Breast epithelium (tissue), 3 donors: ENCODE data around the gene MAP7.

ENCODE experiments used
- CTCF ChIP-seq, 3 donors: fragments of 450-650 bp; IDR thresholded peaks; one replicate each; pipeline ENCODE4 v1.5.1; 2016 to 2017; ENCODE audit warnings: antibody characterized with exemption in 3 of 3, mild to moderate bottlenecking in 3 of 3, moderate library complexity in 3 of 3
- POLR2A ChIP-seq: fragments of 450-650 bp; IDR thresholded peaks from one replicate; pipeline ENCODE4 v1.6.1; 2016; ENCODE audit warnings: antibody characterized with exemption, mild to moderate bottlenecking, moderate library complexity
- POLR2AphosphoS5 ChIP-seq, 3 donors: sonication (generic); formaldehyde crosslinking; IDR thresholded peaks; one replicate each; pipeline ENCODE4 v1.6.1; 2017; ENCODE audit warnings: antibody characterized with exemption in 3 of 3

GRCh38 chr6:136351518-136352110 is 198.6 kb downstream of the MAP7 start:
- TF ChIP-seq CTCF (IDR thresholded peaks at IDR 0.05) (no peak), POLR2AphosphoS5 (IDR thresholded peaks at IDR 0.05) (no peak), POLR2A (no peak)
